Endothelial cell of umbilical vein (primary cell): ENCODE measurements around the gene COL7A1. TPM values are rescaled to one million over a fixed set of nuclear protein-coding genes. Genes with fewer than 3 reads are reported as not detected.

Experiments used
- BruUV-seq: library from RNA; stranded (reverse); fragments of 400-500 nt; replicated peaks from 2 replicates; lab custom pipeline; 2021; lab: Mats Ljungman, UMichigan
- CTCF ChIA-PET: fragments of 300-600, 350-600 bp; sonication (Branson Sonifier 250); formaldehyde crosslinking; loops from one replicate; lab custom pipeline; 2021; ENCODE audit warnings: antibody characterized with exemption, inconsistent platforms; lab: Charles Lee
- POLR2A ChIA-PET: fragments of 300-600, 350-600 bp; sonication (Branson Sonifier 250); formaldehyde crosslinking; loops from one replicate; lab custom pipeline; 2021; ENCODE audit warnings: antibody characterized with exemption, inconsistent platforms; lab: Charles Lee
- DNase-seq: peaks from one replicate; pipeline ENCODE4 v3.0.0-alpha.2; 2011; ENCODE audit warnings: low read depth, low spot score
- FAIRE-seq: peaks from 2 replicates; lab custom pipeline; 2011; peaks lifted over from hg19 to GRCh38; lab: Jason Lieb, UNC
- H2AFZ ChIP-seq: 2 replicates; pipeline ENCODE4 v1.6.0; 2012; ENCODE audit warnings: low read depth, low read length, control low read depth, inconsistent platforms
- H3K27ac ChIP-seq: 2 replicates; pipeline ENCODE4 v1.5.1; 2011; ENCODE audit warnings: low read depth, mild to moderate bottlenecking, control low read depth, low read length, moderate library complexity; ENCODE audit not compliant: insufficient read depth
- H3K27me3 ChIP-seq, 2 experiments: 2 replicates each; pipeline versions ENCODE4 v1.6.0 to v1.6.1; 2011; ENCODE audit warnings: low read length in 2 of 2, mixed read lengths in 1 of 2; ENCODE audit not compliant: control insufficient read depth in 2 of 2, insufficient read depth in 2 of 2
- H3K36me3 ChIP-seq, 2 experiments: 2 replicates in 1 of 2; 3 replicates in 1 of 2; pipeline ENCODE4 v1.5.1; 2011; ENCODE audit warnings: low read length in 2 of 2, mild to moderate bottlenecking in 1 of 2, moderate library complexity in 1 of 2; ENCODE audit not compliant: control insufficient read depth in 2 of 2, insufficient read depth in 2 of 2; ENCODE audit errors: extremely low read depth in 1 of 2
- H3K4me1 ChIP-seq: 3 replicates; pipeline ENCODE4 v1.5.1; 2011; ENCODE audit warnings: mild to moderate bottlenecking, low read length; ENCODE audit not compliant: control insufficient read depth, insufficient read depth; ENCODE audit errors: extremely low read depth
- H3K4me2 ChIP-seq: 2 replicates; pipeline ENCODE4 v1.6.1; 2011; ENCODE audit warnings: low read length, control low read depth, mixed read lengths; ENCODE audit not compliant: insufficient read depth
- H3K4me3 ChIP-seq, 3 experiments: fragments of 200-600 bp in 1 of 3; sonication (generic), shearing (Covaris generic) in 1 of 3; replicated peaks in 1 of 3; 2 replicates each; pipeline ENCODE4 v1.5.1; 2011 to 2016; ENCODE audit warnings: control low read depth in 3 of 3, low read length in 3 of 3, mild to moderate bottlenecking in 2 of 3, inconsistent platforms in 1 of 3, low read depth in 1 of 3, moderate library complexity in 1 of 3; ENCODE audit not compliant: insufficient read depth in 1 of 3
- H3K79me2 ChIP-seq: 2 replicates; pipeline ENCODE4 v1.6.0; 2012; ENCODE audit warnings: low read length, inconsistent platforms; ENCODE audit not compliant: control insufficient read depth, insufficient read depth
- H3K9ac ChIP-seq: replicated peaks from 2 replicates; pipeline ENCODE3; 2011; ENCODE audit warnings: low read length, control low read depth; ENCODE audit not compliant: insufficient read depth; ENCODE audit errors: extremely low read depth
- H3K9me1 ChIP-seq: replicated peaks from 3 replicates; pipeline ENCODE4 v1.6.0; 2011; ENCODE audit warnings: mild to moderate bottlenecking, low read length; ENCODE audit not compliant: control insufficient read depth, insufficient read depth; ENCODE audit errors: extremely low read depth
- H3K9me3 ChIP-seq: replicated peaks from 2 replicates; pipeline ENCODE4 v1.5.1; 2012; ENCODE audit warnings: low read length, inconsistent platforms; ENCODE audit not compliant: control insufficient read depth, insufficient read depth
- H4K20me1 ChIP-seq: replicated peaks from 2 replicates; pipeline ENCODE3; 2011; ENCODE audit warnings: mild to moderate bottlenecking, low read length; ENCODE audit not compliant: control insufficient read depth, insufficient read depth; ENCODE audit errors: extremely low read depth
- EZH2 ChIP-seq: IDR thresholded peaks from 2 replicates; pipeline ENCODE4 v1.6.1; 2012; ENCODE audit warnings: borderline replicate concordance, low read depth, mild to moderate bottlenecking, moderate library complexity, low read length, inconsistent platforms; ENCODE audit not compliant: severe bottlenecking
- FOS ChIP-seq: IDR thresholded peaks from 2 replicates; pipeline ENCODE4 v1.6.1; 2011; ENCODE audit warnings: mild to moderate bottlenecking, low read length, moderate library complexity, borderline replicate concordance; ENCODE audit not compliant: insufficient read depth
- GATA2 ChIP-seq: IDR thresholded peaks from 2 replicates; pipeline ENCODE4 v1.7.0; 2011; ENCODE audit warnings: low read depth, mild to moderate bottlenecking, moderate library complexity, mixed read lengths, low read length; ENCODE audit not compliant: insufficient read length, insufficient read depth
- JUN ChIP-seq: IDR thresholded peaks from 2 replicates; pipeline ENCODE4 v1.6.1; 2011; ENCODE audit warnings: borderline replicate concordance, low read depth; ENCODE audit not compliant: insufficient read length, insufficient read depth
- MYC ChIP-seq: IDR thresholded peaks from one replicate; pipeline ENCODE4 v1.6.1; 2011; ENCODE audit warnings: mild to moderate bottlenecking, low read depth, low read length
- POLR2A ChIP-seq: IDR thresholded peaks from 2 replicates; pipeline ENCODE4 v1.6.1; 2012; ENCODE audit warnings: low read depth, mild to moderate bottlenecking, control low read depth, low read length
- POLR2AphosphoS5 ChIP-seq: IDR thresholded peaks from 2 replicates; pipeline ENCODE4 v1.6.1; 2012; ENCODE audit warnings: low read depth, mild to moderate bottlenecking, control low read depth, low read length, moderate library complexity; ENCODE audit not compliant: insufficient read depth
- dilution Hi-C: fragments of 300-500 bp; cut with MboI; formaldehyde crosslinking; loops from one replicate; pipeline ENCODE4 v1.15.0; 2019; ENCODE audit warnings: low sequenced_read_pairs; ENCODE audit not compliant: extremely low pct_ligation_motif_present
- intact Hi-C: fragments of 100-400 bp; cut with micrococcal nuclease; formaldehyde crosslinking; loops from one replicate; pipeline ENCODE4 v1.10.0; 2022
- polyA plus RNA-seq, 4 experiments: library from polyadenylated mRNA; depleted of rRNA in 3 of 4; stranded (reverse) in 3 of 4; unstranded in 1 of 4; fragments of >200 nt; gene quantifications; 2 replicates each; pipeline versions ENCODE4 v1.2.1 to v1.2.3, GENCODE V29; 2011 to 2012; ENCODE audit warnings: missing spikeins in 1 of 4
- total RNA-seq: library from RNA; stranded (reverse); gene quantifications from 2 replicates; pipeline ENCODE4 v1.2.3, GENCODE V29; 2021
- TF ChIP-seq, protein P1 (sequence below), 2 donors: IDR thresholded peaks; 1 replicate in 1 of 2; 2 replicates in 1 of 2; pipeline ENCODE4 v1.5.1; 2011; ENCODE audit warnings: low read length in 2 of 2, mild to moderate bottlenecking in 2 of 2, moderate library complexity in 2 of 2, control low read depth in 1 of 2, inconsistent platforms in 1 of 2, low read depth in 1 of 2; ENCODE audit not compliant: insufficient read depth in 1 of 2; ENCODE audit errors: extremely low read depth in 1 of 2
- TF ChIP-seq, protein P2 (sequence below): IDR thresholded peaks from 2 replicates; pipeline ENCODE4 v1.6.1; 2011; ENCODE audit not compliant: insufficient read depth, insufficient read length

The COL7A1 gene
- total and polyA plus RNA-seq, 2 donors (not counting 3 experiments of a cell fraction or from before 2014, with no cell fraction given): 0.55 to 1.9 TPM

DNA sequence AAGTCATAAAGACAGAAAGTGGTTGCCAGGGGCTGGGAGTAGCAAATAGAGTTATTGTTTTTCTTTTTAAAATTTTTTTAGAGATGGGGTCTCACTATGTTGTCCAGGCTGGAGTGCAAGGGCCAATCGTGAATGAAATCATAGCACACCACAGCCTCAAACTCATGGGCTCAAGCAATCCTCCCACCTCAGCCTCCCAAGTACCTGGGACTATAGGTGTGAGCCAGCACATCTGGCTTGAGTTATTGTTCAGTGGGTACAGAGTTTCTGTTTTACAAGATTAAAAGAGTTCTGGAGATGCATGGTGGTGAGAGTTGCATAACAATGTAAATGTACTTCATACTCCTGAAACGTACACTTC is 62.2 kb downstream of the COL7A1 start:
- BruUV-seq: no TSS peak
- Histone ChIP-seq H3K4me2 (no peak overlapping the region), H3K9ac (no peak overlapping the region), H4K20me1 (no peaks in the 10 kb centered on the region), H2AFZ (no peak overlapping the region), H3K4me3 (no peak overlapping the region), H3K36me3 (no peaks in the 10 kb centered on the region), H3K4me1 (no peaks in the 10 kb centered on the region), H3K9me3 (no peaks in the 10 kb centered on the region), H3K27me3 (no peaks in the 10 kb centered on the region), H3K27ac (no peak overlapping the region), H3K79me2 (no peaks in the 10 kb centered on the region), H3K9me1 (no peaks in the 10 kb centered on the region)
- TF ChIP-seq MYC (no peak), POLR2AphosphoS5 (no peak), GATA2 (no peak), EZH2 (no peak), POLR2A (no peak), FOS (no peak), JUN (no peak)
- TF ChIP-seq, protein P1, sequence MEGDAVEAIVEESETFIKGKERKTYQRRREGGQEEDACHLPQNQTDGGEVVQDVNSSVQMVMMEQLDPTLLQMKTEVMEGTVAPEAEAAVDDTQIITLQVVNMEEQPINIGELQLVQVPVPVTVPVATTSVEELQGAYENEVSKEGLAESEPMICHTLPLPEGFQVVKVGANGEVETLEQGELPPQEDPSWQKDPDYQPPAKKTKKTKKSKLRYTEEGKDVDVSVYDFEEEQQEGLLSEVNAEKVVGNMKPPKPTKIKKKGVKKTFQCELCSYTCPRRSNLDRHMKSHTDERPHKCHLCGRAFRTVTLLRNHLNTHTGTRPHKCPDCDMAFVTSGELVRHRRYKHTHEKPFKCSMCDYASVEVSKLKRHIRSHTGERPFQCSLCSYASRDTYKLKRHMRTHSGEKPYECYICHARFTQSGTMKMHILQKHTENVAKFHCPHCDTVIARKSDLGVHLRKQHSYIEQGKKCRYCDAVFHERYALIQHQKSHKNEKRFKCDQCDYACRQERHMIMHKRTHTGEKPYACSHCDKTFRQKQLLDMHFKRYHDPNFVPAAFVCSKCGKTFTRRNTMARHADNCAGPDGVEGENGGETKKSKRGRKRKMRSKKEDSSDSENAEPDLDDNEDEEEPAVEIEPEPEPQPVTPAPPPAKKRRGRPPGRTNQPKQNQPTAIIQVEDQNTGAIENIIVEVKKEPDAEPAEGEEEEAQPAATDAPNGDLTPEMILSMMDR (IDR thresholded peaks at IDR 0.05; ENCODE audit: extremely low read depth in 1 of 2, insufficient read depth in 1 of 2, low read depth in 1 of 2, low read length in 2 of 2): no peak
- TF ChIP-seq, protein P2, sequence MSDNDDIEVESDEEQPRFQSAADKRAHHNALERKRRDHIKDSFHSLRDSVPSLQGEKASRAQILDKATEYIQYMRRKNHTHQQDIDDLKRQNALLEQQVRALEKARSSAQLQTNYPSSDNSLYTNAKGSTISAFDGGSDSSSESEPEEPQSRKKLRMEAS: no peak
- FAIRE-seq (no peak), DNase-seq (no peak)
- CTCF ChIA-PET: interaction anchor here (1.5 to 2.1 kb wide), 3 partner anchors 10 to 24 kb away, joined by 3 to 5 read pairs (median 4); no protein-coding TSS in a partner anchor
- dilution Hi-C loops: no loop called here
- intact Hi-C loops: no loop called here
- POLR2A ChIA-PET: no interaction called here
